ENCODE results near the gene FHOD3.

Gene FHOD3

DNA sequence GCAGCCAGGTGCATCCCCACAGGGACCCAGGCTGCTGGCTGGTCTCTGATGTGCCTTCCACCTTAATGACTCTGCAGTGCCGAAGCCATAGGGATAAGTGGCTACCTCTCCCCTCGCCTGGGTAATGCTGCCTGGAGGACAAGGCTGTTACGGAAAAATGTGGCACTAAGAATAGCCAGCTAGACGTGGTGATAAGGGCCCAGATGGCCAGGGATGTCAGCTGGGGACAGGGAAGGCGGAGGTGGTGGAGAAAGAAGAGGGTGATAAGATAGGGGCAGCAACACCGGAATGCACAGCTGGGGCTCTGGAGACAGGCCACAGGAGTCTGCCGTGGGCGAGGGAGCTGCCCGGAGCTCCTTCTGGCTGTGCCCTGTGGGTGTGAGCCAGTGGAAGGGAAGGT, 170.6 kb downstream of the FHOD3 start:
- H3K4me3 ChIP-seq (ENCODE audit: low read depth, low read length) = no peak overlapping the region
- TF ChIP-seq, protein P1, sequence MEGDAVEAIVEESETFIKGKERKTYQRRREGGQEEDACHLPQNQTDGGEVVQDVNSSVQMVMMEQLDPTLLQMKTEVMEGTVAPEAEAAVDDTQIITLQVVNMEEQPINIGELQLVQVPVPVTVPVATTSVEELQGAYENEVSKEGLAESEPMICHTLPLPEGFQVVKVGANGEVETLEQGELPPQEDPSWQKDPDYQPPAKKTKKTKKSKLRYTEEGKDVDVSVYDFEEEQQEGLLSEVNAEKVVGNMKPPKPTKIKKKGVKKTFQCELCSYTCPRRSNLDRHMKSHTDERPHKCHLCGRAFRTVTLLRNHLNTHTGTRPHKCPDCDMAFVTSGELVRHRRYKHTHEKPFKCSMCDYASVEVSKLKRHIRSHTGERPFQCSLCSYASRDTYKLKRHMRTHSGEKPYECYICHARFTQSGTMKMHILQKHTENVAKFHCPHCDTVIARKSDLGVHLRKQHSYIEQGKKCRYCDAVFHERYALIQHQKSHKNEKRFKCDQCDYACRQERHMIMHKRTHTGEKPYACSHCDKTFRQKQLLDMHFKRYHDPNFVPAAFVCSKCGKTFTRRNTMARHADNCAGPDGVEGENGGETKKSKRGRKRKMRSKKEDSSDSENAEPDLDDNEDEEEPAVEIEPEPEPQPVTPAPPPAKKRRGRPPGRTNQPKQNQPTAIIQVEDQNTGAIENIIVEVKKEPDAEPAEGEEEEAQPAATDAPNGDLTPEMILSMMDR (IDR thresholded peaks at IDR 0.05; ENCODE audit: insufficient read depth, low read depth, low read length, missing control alignments) = no peak
- no peak for DNase-seq (ENCODE audit: low read depth)

DNA sequence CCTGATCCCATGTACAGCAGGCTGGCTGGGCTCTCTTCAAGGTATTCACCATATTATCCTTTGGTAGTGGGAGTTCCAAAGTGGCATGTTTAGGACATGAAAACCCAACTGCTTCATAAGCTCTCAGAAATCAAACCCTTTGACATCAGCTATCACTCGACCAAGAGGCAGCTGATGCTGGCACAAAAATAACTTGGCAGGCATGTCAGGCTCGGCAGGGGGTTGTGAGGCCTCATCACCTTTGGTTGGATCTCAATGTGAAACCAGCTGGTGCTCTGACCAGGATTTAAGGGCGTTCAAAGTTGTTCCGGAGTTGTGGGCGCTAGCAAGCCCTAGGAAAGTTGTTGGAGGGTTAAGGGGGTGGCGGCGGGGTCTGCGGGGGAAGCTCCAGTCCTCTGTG, 171.9 kb downstream of the FHOD3 start:
- no peak for DNase-seq (ENCODE audit: low read depth)
- no peak overlapping the region for H3K4me3 ChIP-seq (ENCODE audit: low read depth, low read length)
- TF ChIP-seq, protein P1 (IDR thresholded peaks at IDR 0.05; ENCODE audit: insufficient read depth, low read depth, low read length, missing control alignments) = no peak

DNA sequence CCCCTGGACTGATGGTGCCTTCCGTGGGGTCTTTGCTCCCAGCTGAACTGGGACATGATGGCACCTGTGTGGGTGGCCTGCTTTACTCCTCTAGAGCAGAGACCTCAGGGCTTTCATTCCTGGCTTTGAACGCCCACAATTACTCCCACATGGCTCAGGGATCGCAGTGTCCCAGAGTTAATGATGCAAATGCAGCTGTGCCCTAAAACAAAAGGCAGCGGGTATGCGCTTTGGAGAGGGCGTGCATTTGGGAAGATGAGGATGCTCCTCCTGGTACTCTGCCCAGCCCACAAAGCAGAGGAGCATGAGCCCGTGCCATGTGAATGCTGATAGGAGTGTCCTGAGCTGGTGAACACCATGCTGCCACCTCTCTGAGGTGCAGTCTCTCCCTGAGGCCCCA, 173.4 kb downstream of the FHOD3 start:
- no peak overlapping the region for H3K4me3 ChIP-seq (ENCODE audit: low read depth, low read length)
- no peak for DNase-seq (ENCODE audit: low read depth)
- TF ChIP-seq, protein P1 (IDR thresholded peaks at IDR 0.05; ENCODE audit: insufficient read depth, low read depth, low read length, missing control alignments) = no peak

DNA sequence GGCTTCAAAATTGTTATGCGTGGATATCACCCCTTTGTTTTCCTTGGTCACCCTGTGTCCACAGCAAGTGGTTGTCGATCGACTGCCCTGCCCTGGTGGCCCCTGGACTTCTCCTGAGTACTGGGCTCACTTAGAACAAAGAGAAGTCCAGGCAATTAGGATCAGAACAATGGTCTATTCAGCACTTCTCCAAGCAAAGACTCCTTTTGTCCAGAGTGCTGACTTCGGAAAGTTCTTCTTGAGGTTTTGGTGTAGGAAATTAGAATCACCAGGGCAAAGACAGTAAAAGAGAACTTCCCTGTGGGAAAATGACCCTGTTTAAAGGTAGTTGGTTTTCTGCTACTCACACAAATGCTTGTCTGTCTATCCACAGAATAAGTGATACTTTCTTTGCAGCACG, 173.9 kb downstream of the FHOD3 start:
- TF ChIP-seq, protein P1 (IDR thresholded peaks at IDR 0.05; ENCODE audit: insufficient read depth, low read depth, low read length, missing control alignments) = no peak
- H3K4me3 ChIP-seq (ENCODE audit: low read depth, low read length) = no peak overlapping the region
- DNase-seq (ENCODE audit: low read depth) = no peak

DNA sequence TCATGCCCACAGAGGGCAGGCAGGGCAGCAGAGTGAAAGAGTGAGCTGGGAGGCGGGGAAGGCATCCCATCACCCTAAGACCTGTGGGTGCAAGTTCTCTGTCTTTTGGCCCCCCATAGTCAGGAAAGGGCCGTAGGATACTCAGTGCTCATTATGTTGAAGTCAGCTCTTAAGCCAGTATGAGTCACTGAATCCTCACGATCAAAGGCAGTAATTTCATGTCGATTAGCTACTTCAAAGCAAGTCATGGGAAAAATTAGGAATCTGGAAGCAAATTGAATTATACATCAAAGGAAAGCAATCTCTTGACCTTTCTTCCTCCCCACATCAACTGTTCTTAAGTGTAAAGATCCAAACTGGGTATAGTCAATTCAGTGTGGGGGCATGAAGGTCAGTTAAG, 178.9 kb downstream of the FHOD3 start:
- H3K4me3 ChIP-seq (ENCODE audit: low read depth, low read length) = no peak overlapping the region
- DNase-seq (ENCODE audit: low read depth) = no peak
- TF ChIP-seq, protein P1 (IDR thresholded peaks at IDR 0.05; ENCODE audit: insufficient read depth, low read depth, low read length, missing control alignments) = no peak

DNA sequence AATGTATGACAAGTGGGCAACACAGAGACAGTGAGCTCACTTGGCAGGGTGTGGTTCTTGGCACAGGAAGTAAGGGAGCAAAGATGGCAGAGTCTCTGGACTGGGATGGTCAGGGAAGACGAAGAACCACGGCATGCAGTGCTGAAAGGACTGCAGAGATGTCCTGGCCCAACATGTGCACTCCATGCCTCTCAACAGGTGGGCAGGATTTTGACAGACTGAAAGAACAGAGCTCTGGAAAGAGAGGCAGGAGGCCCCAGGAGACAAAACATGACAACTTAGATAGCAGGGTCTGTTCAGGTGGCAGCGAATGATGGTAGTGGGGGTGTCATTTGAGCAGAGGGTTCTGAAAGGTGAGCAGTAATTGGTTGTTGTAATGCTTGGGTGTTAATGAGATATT, 180.3 kb downstream of the FHOD3 start:
- no peak overlapping the region for H3K4me3 ChIP-seq (ENCODE audit: low read depth, low read length)
- DNase-seq (ENCODE audit: low read depth) = no peak
- TF ChIP-seq, protein P1 (IDR thresholded peaks at IDR 0.05; ENCODE audit: insufficient read depth, low read depth, low read length, missing control alignments) = no peak

DNA sequence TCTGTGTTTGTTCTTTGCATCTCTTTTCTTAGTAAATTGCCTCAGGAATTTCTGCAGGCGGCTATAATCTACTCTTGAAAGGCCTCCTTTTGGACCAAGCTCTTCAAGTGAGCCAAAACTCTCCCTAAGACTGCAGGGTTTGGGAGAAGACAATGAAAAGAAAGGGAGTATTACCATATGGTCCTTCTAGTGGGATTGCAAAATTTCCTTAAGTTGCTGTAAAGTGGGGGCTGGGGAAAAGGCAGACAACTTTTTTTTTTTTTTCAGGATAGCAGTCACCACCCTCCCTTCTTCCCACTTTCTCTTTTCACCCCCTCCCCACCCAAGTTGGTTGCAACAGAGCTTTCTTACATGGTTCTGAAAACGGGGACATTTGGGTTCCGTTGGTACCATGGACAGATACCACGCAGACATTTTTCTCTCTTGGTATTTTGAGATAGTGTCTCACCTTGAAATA, 183.7 kb downstream of the FHOD3 start:
- no peak overlapping the region for H3K4me3 ChIP-seq (ENCODE audit: low read depth, low read length)
- TF ChIP-seq, protein P1 (IDR thresholded peaks at IDR 0.05; ENCODE audit: insufficient read depth, low read depth, low read length, missing control alignments) = no peak
- no peak for DNase-seq (ENCODE audit: low read depth)
